ENCODE data around the gene RIC8A. TPM values are rescaled to one million over a fixed set of nuclear protein-coding genes. Genes with fewer than 3 reads are reported as not detected.

Gene RIC8A
- total RNA-seq, 1 donor from 2014 or later = 52.3 TPM

- ATAC-seq (no peak), DNase-seq (ENCODE audit: missing footprints) (no peak)
- intact Hi-C loops (cut with DNase I) = no loop called here
Observed at GRCh38 chr11:257766-258493, 50.4 kb downstream of the RIC8A start.

DNA sequence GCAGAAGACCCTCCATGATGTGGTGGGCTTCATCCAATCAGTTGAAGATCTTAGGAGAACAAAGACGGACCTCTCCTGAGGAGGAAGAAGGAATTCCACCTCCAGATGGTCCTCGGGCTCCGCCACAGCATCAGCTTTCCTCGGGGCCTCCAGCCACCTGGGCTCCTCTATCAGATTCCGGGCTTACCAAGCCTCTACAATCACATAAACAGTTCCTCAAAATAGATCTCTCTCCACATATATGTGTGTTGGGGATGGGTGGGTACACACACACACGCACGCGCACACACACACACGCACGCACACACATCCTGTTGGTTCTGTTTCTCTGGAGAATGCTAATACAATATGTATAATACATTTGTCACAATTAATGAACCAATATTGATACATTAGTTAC lies 51.9 kb downstream of the RIC8A start:
- ATAC-seq = no peak
- DNase-seq (ENCODE audit: missing footprints) = no peak
- intact Hi-C loops (cut with DNase I) = no loop called here

GRCh38 chr11:261624-262023 lies 54.1 kb downstream of the RIC8A start:
- DNase-seq (ENCODE audit: missing footprints) (no peak), ATAC-seq (no peak)
- intact Hi-C loops (cut with DNase I) = no loop called here

Other genes with a start within 250 kb of the RIC8A start
- gene SCGB1C1, start 14.6 kb upstream of the RIC8A start, total RNA-seq = not detected
- gene BET1L, start 309 bp upstream of the RIC8A start, total RNA-seq = 19.4 TPM
- 39.7 TPM for gene SIRT3, start 28.6 kb downstream of the RIC8A start, total RNA-seq
- gene PSMD13, start 29.3 kb downstream of the RIC8A start, total RNA-seq = 91.7 TPM
- 0.14 TPM for gene NLRP6, start 70.7 kb downstream of the RIC8A start, total RNA-seq
- gene PGGHG, start 81.4 kb downstream of the RIC8A start, total RNA-seq = 10.0 TPM
- not detected for gene IFITM5, start 91.8 kb downstream of the RIC8A start, total RNA-seq
- 253 TPM for gene IFITM2, start 100.1 kb downstream of the RIC8A start, total RNA-seq
- gene IFITM1, start 106.3 kb downstream of the RIC8A start, total RNA-seq = 125 TPM
- 401 TPM for gene IFITM3, start 113.2 kb downstream of the RIC8A start, total RNA-seq
- gene B4GALNT4, start 161.8 kb downstream of the RIC8A start, total RNA-seq = 0.54 TPM
- gene PKP3, start 186.5 kb downstream of the RIC8A start, total RNA-seq = 0.32 TPM
- gene SIGIRR, start 207.3 kb downstream of the RIC8A start, total RNA-seq = 50.0 TPM
- 0.41 TPM for gene ANO9, start 234.3 kb downstream of the RIC8A start, total RNA-seq
- 27.8 TPM for gene PTDSS2, start 242.6 kb downstream of the RIC8A start, total RNA-seq